ENCODE results near the gene SSTR5. TPM values are rescaled to one million over a fixed set of nuclear protein-coding genes. Genes with fewer than 3 reads are reported as not detected.

SSTR5 gene
- total and polyA plus RNA-seq, 2 experiments from 2014 or later = 0.77 to 1.3 TPM

DNA sequence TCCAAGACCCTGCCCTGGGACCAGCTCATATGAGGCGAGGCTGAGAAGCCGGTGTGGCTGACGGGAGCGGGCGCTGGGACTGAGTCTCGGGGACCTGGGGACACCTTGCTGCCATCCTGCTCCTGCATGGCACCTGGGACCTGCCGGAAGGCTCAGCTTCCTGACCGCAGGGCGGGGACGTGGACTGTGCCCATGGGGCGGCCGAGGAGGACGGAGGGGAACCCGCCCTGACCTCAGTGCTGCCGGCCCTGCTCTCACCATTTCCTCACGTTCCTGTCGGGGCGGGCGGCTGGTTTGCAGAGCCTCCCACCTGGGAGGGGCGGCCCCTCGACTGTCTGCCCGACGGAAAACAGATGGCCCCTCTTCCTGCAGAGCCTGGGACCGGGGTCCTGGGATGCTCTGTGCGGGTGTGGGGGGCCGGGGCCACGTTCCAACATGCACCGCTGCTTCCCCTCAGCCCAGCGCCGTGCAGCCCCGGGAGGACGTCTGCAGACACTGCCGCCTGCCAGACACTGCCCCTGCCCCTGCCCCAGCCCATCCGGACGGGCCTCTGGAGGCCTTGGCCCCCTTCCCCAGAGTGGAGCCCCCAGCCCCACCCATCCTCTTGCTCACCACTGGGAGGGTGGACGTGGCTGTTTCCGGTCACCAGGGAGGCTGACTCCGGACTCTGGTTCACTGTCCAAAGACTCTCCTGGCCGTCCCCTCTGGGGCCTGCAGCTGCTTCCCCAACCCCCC is 43.9 kb upstream of the SSTR5 start:
- WGBS (ENCODE audit: low lambda C conversion rate, missing lambda C conversion rate) = 72% methylated on average over 26 of the region's 39 CpGs
- peaks cover 16% of the 10 kb centered on the region for H3K4me1 ChIP-seq (ENCODE audit: insufficient read depth)
- no peaks in the 10 kb centered on the region for H3K9me2 ChIP-seq (replicated peaks; ENCODE audit: insufficient read depth)
- no peak for DNase-seq (ENCODE audit: low spot score)
- no peak overlapping the region for H3K4me3 ChIP-seq
- H3K36me3 ChIP-seq (replicated peaks; ENCODE audit: insufficient read depth, low read depth) = no peaks in the 10 kb centered on the region
- TF ChIP-seq EZH2phosphoT487 (IDR thresholded peaks at IDR 0.05; ENCODE audit: low read depth, severe bottlenecking, unreplicated experiment) (no peak), EZH2 (IDR thresholded peaks at IDR 0.05; ENCODE audit: borderline replicate concordance) (no peak)
- TF ChIP-seq, protein P1, sequence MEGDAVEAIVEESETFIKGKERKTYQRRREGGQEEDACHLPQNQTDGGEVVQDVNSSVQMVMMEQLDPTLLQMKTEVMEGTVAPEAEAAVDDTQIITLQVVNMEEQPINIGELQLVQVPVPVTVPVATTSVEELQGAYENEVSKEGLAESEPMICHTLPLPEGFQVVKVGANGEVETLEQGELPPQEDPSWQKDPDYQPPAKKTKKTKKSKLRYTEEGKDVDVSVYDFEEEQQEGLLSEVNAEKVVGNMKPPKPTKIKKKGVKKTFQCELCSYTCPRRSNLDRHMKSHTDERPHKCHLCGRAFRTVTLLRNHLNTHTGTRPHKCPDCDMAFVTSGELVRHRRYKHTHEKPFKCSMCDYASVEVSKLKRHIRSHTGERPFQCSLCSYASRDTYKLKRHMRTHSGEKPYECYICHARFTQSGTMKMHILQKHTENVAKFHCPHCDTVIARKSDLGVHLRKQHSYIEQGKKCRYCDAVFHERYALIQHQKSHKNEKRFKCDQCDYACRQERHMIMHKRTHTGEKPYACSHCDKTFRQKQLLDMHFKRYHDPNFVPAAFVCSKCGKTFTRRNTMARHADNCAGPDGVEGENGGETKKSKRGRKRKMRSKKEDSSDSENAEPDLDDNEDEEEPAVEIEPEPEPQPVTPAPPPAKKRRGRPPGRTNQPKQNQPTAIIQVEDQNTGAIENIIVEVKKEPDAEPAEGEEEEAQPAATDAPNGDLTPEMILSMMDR (IDR thresholded peaks at IDR 0.05; ENCODE audit: poor library complexity) = no peak
- H3K27ac ChIP-seq = no peak overlapping the region
- H3K4me2 ChIP-seq = no peak overlapping the region
- no peaks in the 10 kb centered on the region for H4K20me1 ChIP-seq (ENCODE audit: insufficient read depth, poor library complexity, severe bottlenecking)
- no peaks in the 10 kb centered on the region for H3K79me2 ChIP-seq
- no peak overlapping the region for H2AFZ ChIP-seq
- H3K9me3 ChIP-seq (ENCODE audit: low read depth) = no peaks in the 10 kb centered on the region
- no peaks in the 10 kb centered on the region for H3K27me3 ChIP-seq

DNA sequence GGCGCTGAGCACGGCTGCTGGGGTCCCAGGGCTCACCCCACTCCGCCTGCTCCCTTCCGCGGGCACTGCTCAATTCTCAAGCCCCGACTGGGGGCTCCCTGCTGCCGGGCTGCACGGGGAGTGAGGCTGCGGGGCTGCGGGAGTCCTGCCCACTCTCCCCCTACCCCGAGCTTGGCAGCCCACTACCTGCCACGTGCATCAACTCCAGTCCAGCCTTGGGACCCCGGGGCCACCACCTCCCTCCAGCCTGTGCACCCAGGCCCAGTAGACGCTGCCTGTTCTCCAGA is 43.3 kb upstream of the SSTR5 start:
- Histone ChIP-seq H3K4me2 (no peak overlapping the region), H3K4me1 (ENCODE audit: insufficient read depth) (peaks cover 16% of the 10 kb centered on the region), H2AFZ (no peak overlapping the region), H3K9me3 (ENCODE audit: low read depth) (no peaks in the 10 kb centered on the region), H4K20me1 (ENCODE audit: insufficient read depth, poor library complexity, severe bottlenecking) (no peaks in the 10 kb centered on the region), H3K79me2 (no peaks in the 10 kb centered on the region), H3K4me3 (no peak overlapping the region), H3K36me3 (replicated peaks; ENCODE audit: insufficient read depth, low read depth) (no peaks in the 10 kb centered on the region), H3K27me3 (no peaks in the 10 kb centered on the region), H3K9me2 (replicated peaks; ENCODE audit: insufficient read depth) (no peaks in the 10 kb centered on the region), H3K27ac (no peak overlapping the region)
- DNase-seq (ENCODE audit: low spot score) = no peak
- 94% methylated on average over 14 of the region's 14 CpGs for WGBS (ENCODE audit: low lambda C conversion rate, missing lambda C conversion rate)
- TF ChIP-seq, protein P1 (IDR thresholded peaks at IDR 0.05; ENCODE audit: poor library complexity) = no peak
- TF ChIP-seq EZH2phosphoT487 (IDR thresholded peaks at IDR 0.05; ENCODE audit: low read depth, severe bottlenecking, unreplicated experiment) = no peak
- TF ChIP-seq EZH2 (IDR thresholded peaks at IDR 0.05; ENCODE audit: borderline replicate concordance) = no peak

DNA sequence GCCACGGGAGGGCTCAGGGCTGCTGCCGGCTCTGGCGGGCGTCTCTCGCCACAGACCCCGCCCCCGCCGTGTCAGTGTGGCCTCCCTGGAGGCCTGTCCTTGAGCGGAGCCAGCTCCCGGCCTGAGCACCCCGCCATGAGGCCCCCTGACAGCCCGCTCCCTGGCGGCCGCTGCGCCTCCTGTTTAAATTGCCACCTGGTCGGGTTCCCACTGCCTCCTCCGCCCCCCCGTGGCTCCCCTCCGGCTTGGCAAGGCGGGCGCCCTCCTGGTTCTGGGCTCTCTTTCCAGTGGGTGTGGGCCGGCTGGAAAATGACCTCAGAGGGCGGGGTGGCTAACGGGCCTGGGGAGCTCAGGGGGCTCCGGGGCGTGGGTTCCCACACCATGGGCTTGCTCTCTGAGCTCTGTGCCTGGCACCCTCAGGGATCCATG is 42.1 kb upstream of the SSTR5 start:
- H3K9me2 ChIP-seq (replicated peaks; ENCODE audit: insufficient read depth) = no peaks in the 10 kb centered on the region
- no peaks in the 10 kb centered on the region for H3K36me3 ChIP-seq (replicated peaks; ENCODE audit: insufficient read depth, low read depth)
- H3K4me3 ChIP-seq = no peak overlapping the region
- H3K27ac ChIP-seq = no peak overlapping the region
- TF ChIP-seq, protein P1 (IDR thresholded peaks at IDR 0.05; ENCODE audit: poor library complexity) = no peak
- TF ChIP-seq EZH2 (IDR thresholded peaks at IDR 0.05; ENCODE audit: borderline replicate concordance) (no peak), EZH2phosphoT487 (IDR thresholded peaks at IDR 0.05; ENCODE audit: low read depth, severe bottlenecking, unreplicated experiment) (no peak)
- no peaks in the 10 kb centered on the region for H3K79me2 ChIP-seq
- H3K27me3 ChIP-seq = no peaks in the 10 kb centered on the region
- WGBS (ENCODE audit: low lambda C conversion rate, missing lambda C conversion rate) = 71% methylated on average over 6 of the region's 26 CpGs
- no peak for DNase-seq (ENCODE audit: low spot score)
- no peak overlapping the region for H3K4me2 ChIP-seq
- no peaks in the 10 kb centered on the region for H4K20me1 ChIP-seq (ENCODE audit: insufficient read depth, poor library complexity, severe bottlenecking)
- no peak overlapping the region for H2AFZ ChIP-seq
- H3K9me3 ChIP-seq (ENCODE audit: low read depth) = no peaks in the 10 kb centered on the region
- peaks cover 16% of the 10 kb centered on the region for H3K4me1 ChIP-seq (ENCODE audit: insufficient read depth)

Data from hepatocyte (in vitro differentiated cells).